SK-N-SH (cell line): ENCODE data around the gene SSRP1. TPM values are rescaled to one million over a fixed set of nuclear protein-coding genes. Genes with fewer than 3 reads are reported as not detected.

ENCODE experiments used
- CTCF ChIA-PET: fragments of 300-600, 350-600 bp; formaldehyde crosslinking; extraction: SDS; loops from one replicate; lab custom pipeline; 2021; lab: Yijun Ruan, JAX
- POLR2A ChIA-PET: fragments of 350-600 bp; sonication (Branson Sonifier 250); formaldehyde crosslinking; extraction: SDS; loops from one replicate; lab custom pipeline; 2020; ENCODE audit warnings: antibody characterized with exemption, inconsistent platforms; lab: Yijun Ruan, JAX
- DNase-seq: peaks from one replicate; pipeline ENCODE4 v3.0.0; 2012
- H2AFZ ChIP-seq: fragments of 200-600 bp; sonication (generic); 2 replicates; pipeline ENCODE4 v1.8.1; 2016; ENCODE audit warnings: antibody characterized with exemption, mild to moderate bottlenecking, low read depth
- H3F3A ChIP-seq: fragments of 200-600 bp; sonication (generic); replicated peaks from 2 replicates; pipeline ENCODE3; 2016; ENCODE audit warnings: antibody characterized with exemption, mild to moderate bottlenecking; ENCODE audit not compliant: insufficient read depth
- H3K27ac ChIP-seq, 2 experiments: fragments of 200-500 bp in 1 of 2; fragments of 200-600 bp in 1 of 2; sonication (Bioruptor generic) in 1 of 2; sonication (generic), shearing (Covaris generic) in 1 of 2; 2 replicates each; pipeline versions ENCODE4 v1.5.1 to v1.6.1; 2014 to 2016; ENCODE audit warnings: low read depth in 2 of 2, inconsistent platforms in 1 of 2, low read length in 1 of 2, mild to moderate bottlenecking in 1 of 2, mixed read lengths in 1 of 2
- H3K27me3 ChIP-seq: fragments of 200-600 bp; sonication (generic), shearing (Covaris generic); 2 replicates; pipeline ENCODE4 v1.6.1; 2016; ENCODE audit warnings: mixed run types; ENCODE audit not compliant: insufficient read depth
- H3K36me3 ChIP-seq, 2 experiments: fragments of 200-500 bp in 1 of 2; fragments of 200-600 bp in 1 of 2; sonication (Bioruptor generic) in 1 of 2; sonication (generic) in 1 of 2; replicated peaks in 1 of 2; 2 replicates each; pipeline versions ENCODE3 to v1.5.1; 2014 to 2016; ENCODE audit warnings: low read length in 1 of 2, mild to moderate bottlenecking in 1 of 2; ENCODE audit not compliant: insufficient read depth in 2 of 2, control insufficient read depth in 1 of 2
- H3K4me1 ChIP-seq, 2 experiments: fragments of 200-500 bp in 1 of 2; fragments of 200-600 bp in 1 of 2; sonication (Bioruptor generic) in 1 of 2; sonication (generic), shearing (Covaris generic) in 1 of 2; 2 replicates each; pipeline versions ENCODE4 v1.5.1 to v1.6.1; 2014 to 2016; ENCODE audit warnings: low read depth in 1 of 2, low read length in 1 of 2, mixed run types in 1 of 2; ENCODE audit not compliant: insufficient read depth in 2 of 2, control insufficient read depth in 1 of 2
- H3K4me2 ChIP-seq: fragments of 200-600 bp; sonication (generic), shearing (Covaris generic); 2 replicates; pipeline ENCODE4 v1.6.1; 2017; ENCODE audit warnings: mixed run types
- H3K4me3 ChIP-seq, 2 experiments: fragments of 200-500 bp in 1 of 2; fragments of 200-600 bp in 1 of 2; sonication (Bioruptor generic) in 1 of 2; sonication (generic), shearing (Covaris generic) in 1 of 2; 2 replicates each; pipeline versions ENCODE4 v1.5.1 to v1.8.1; 2014 to 2016; ENCODE audit warnings: low read depth in 2 of 2, inconsistent platforms in 1 of 2, low read length in 1 of 2, mild to moderate bottlenecking in 1 of 2, mixed read lengths in 1 of 2, moderate library complexity in 1 of 2
- H3K79me2 ChIP-seq: fragments of 200-600 bp; sonication (generic); 2 replicates; pipeline ENCODE4 v1.8.1; 2017; ENCODE audit warnings: mild to moderate bottlenecking; ENCODE audit not compliant: insufficient read depth
- H3K9ac ChIP-seq: fragments of 200-600 bp; sonication (generic); 2 replicates; pipeline ENCODE4 v1.6.1; 2017; ENCODE audit warnings: mixed run types
- H3K9me2 ChIP-seq: fragments of 200-600 bp; sonication (generic); 2 replicates; pipeline ENCODE4 v1.6.1; 2017; ENCODE audit warnings: mixed run types
- H3K9me3 ChIP-seq: fragments of 200-600 bp; sonication (generic); 2 replicates; pipeline ENCODE4 v1.6.1; 2017; ENCODE audit warnings: mixed run types, mild to moderate bottlenecking, moderate library complexity
- H4K20me1 ChIP-seq: fragments of 200-600 bp; sonication (generic); 2 replicates; pipeline ENCODE4 v1.6.1; 2017; ENCODE audit warnings: mild to moderate bottlenecking, mixed run types; ENCODE audit not compliant: insufficient read depth
- CTCF ChIP-seq: fragments of 200-600 bp; sonication (generic); IDR thresholded peaks from 2 replicates; pipeline ENCODE4 v1.6.1; 2017; ENCODE audit warnings: antibody characterized with exemption, mild to moderate bottlenecking, moderate library complexity
- EP300 ChIP-seq, 2 experiments: IDR thresholded peaks; 2 replicates each; pipeline versions ENCODE4 v1.4.0 to v1.6.1; 2012; ENCODE audit warnings: borderline replicate concordance in 1 of 2, low read depth in 1 of 2, low read length in 1 of 2
- FOXJ3 ChIP-seq: sonication (generic); formaldehyde crosslinking; IDR thresholded peaks from 2 replicates; pipeline ENCODE4 v1.5.1; 2020; ENCODE audit warnings: mild to moderate bottlenecking, missing genetic modification reagents
- GATA2 ChIP-seq: sonication (generic); formaldehyde crosslinking; IDR thresholded peaks from 2 replicates; pipeline ENCODE4 v1.5.0; 2020; ENCODE audit warnings: mild to moderate bottlenecking, missing genetic modification reagents
- IRF3 ChIP-seq: fragments of 150-350 bp; IDR thresholded peaks from 2 replicates; pipeline ENCODE4 v1.6.1; 2016; ENCODE audit warnings: mild to moderate bottlenecking, low read depth, low read length
- JUND ChIP-seq: IDR thresholded peaks from 2 replicates; pipeline ENCODE4 v1.4.0; 2012
- MEF2A ChIP-seq: IDR thresholded peaks from 2 replicates; pipeline ENCODE4 v1.4.0; 2012; ENCODE audit warnings: low read depth, borderline replicate concordance
- NFIC ChIP-seq: IDR thresholded peaks from 2 replicates; pipeline ENCODE4 v1.4.0; 2012; ENCODE audit warnings: borderline replicate concordance
- PBX3 ChIP-seq: IDR thresholded peaks from 2 replicates; pipeline ENCODE4; 2012
- RCOR1 ChIP-seq: fragments of 150-350 bp; IDR thresholded peaks from 2 replicates; pipeline ENCODE4 v1.6.1; 2017; ENCODE audit warnings: antibody characterized with exemption, low read length
- SIN3A ChIP-seq: IDR thresholded peaks from 2 replicates; pipeline ENCODE4 v1.6.1; 2012; ENCODE audit warnings: low read depth, mild to moderate bottlenecking, low read length, moderate library complexity, borderline replicate concordance
- TCF12 ChIP-seq: IDR thresholded peaks from 2 replicates; pipeline ENCODE4 v1.4.0; 2012
- USF1 ChIP-seq: IDR thresholded peaks from 2 replicates; pipeline ENCODE4 v1.4.0; 2012; ENCODE audit warnings: low read depth, borderline replicate concordance
- USF2 ChIP-seq: fragments of 150-350 bp; IDR thresholded peaks from 2 replicates; pipeline ENCODE4 v1.6.1; 2017; ENCODE audit warnings: antibody characterized with exemption, low read length, low read depth, borderline replicate concordance
- WGBS: methylation state at CpG from one replicate; pipeline ENCODE4 v1.1.6; 2017; ENCODE audit warnings: low lambda C conversion rate; 5-methylcytosine and 5-hydroxymethylcytosine counted together
- polyA plus RNA-seq, 3 experiments: library from polyadenylated mRNA; depleted of rRNA; stranded (reverse); fragments of >200 nt; gene quantifications; 2 replicates each; pipeline ENCODE4 v1.2.3, GENCODE V29; 2012

The SSRP1 gene
- polyA plus RNA-seq, 1 of the 3 experiments (the other 2 are of a cell fraction), result 137 TPM

GRCh38 chr11:57358543-57358961 lies 22.9 kb upstream of the SSRP1 start:
- Histone ChIP-seq H3K27ac (no peak overlapping the region), H3K9me2 (no peaks in the 10 kb centered on the region), H3K4me2 (no peak overlapping the region), H3K9me3 (no peaks in the 10 kb centered on the region), H3K79me2 (no peaks in the 10 kb centered on the region), H3K9ac (no peak overlapping the region), H2AFZ (no peak overlapping the region), H3K4me3 (no peak overlapping the region), H3F3A (no peaks in the 10 kb centered on the region), H4K20me1 (no peaks in the 10 kb centered on the region), H3K27me3 (peaks cover 5% of the 10 kb centered on the region; the same call in 1 of the 2 replicates), H3K36me3 (no peaks in the 10 kb centered on the region), H3K4me1 (no peaks in the 10 kb centered on the region; a peak in 1 of 4 replicates)
- no peak for DNase-seq
- ChIA-PET CTCF (interaction anchor here (1.3 to 7.1 kb wide), 3 partner anchors 9 to 62 kb away, joined by 3 to 33 read pairs (median 8); no protein-coding TSS in a partner anchor), POLR2A (no interaction called here)
- TF ChIP-seq PBX3 (0 out of 2 replicates have a peak, but pooled peaks have one; percentile 17), GATA2 (no peak)
- whole genome bisulfite sequencing, result 55% methylated on average over 9 of the region's 9 CpGs

- 63% methylated on average over 6 of the region's 6 CpGs for WGBS
- TF ChIP-seq CTCF (no peak), NFIC (no peak), GATA2 (no peak), RCOR1 (no peak), PBX3 (no peak), MEF2A (no peak), TCF12 (no peak), SIN3A (no peak), FOXJ3 (no peak), USF2 (no peak), JUND (no peak), EP300 (IDR thresholded peaks at IDR 0.05; ENCODE audit: borderline replicate concordance in 1 of 2, low read depth in 1 of 2, low read length in 1 of 2) (no peak), IRF3 (no peak), USF1 (no peak)
- Histone ChIP-seq H3K27me3 (peaks cover 4% of the 10 kb centered on the region; the same call in 1 of the 2 replicates), H2AFZ (no peak overlapping the region), H3K79me2 (no peaks in the 10 kb centered on the region), H3F3A (no peaks in the 10 kb centered on the region), H3K36me3 (no peaks in the 10 kb centered on the region), H3K9ac (no peak overlapping the region), H3K4me2 (no peak overlapping the region), H4K20me1 (no peaks in the 10 kb centered on the region), H3K9me2 (no peaks in the 10 kb centered on the region), H3K4me3 (no peak overlapping the region), H3K27ac (no peak overlapping the region), H3K9me3 (no peaks in the 10 kb centered on the region), H3K4me1 (no peaks in the 10 kb centered on the region; a peak in 1 of 4 replicates)
- DNase-seq, result no peak
- ChIA-PET POLR2A (no interaction called here), CTCF (interaction anchor here (1.1 to 7.1 kb wide), 6 partner anchors 8 to 99 kb away, joined by 3 to 33 read pairs (median 8); no protein-coding TSS in a partner anchor)
Observed at GRCh38 chr11:57357856-57358255, 22.2 kb upstream of the SSRP1 start.
